Measurements from ENCODE around the gene MIGA2. TPM values are rescaled to one million over a fixed set of nuclear protein-coding genes. Genes with fewer than 3 reads are reported as not detected.

Gene MIGA2
- total and polyA plus RNA-seq, 9 of the 15 experiments (the other 6 are each of a cell fraction or from before 2014, with no cell fraction given) = 0.15 to 54.1 (median 18.0) TPM

DNA sequence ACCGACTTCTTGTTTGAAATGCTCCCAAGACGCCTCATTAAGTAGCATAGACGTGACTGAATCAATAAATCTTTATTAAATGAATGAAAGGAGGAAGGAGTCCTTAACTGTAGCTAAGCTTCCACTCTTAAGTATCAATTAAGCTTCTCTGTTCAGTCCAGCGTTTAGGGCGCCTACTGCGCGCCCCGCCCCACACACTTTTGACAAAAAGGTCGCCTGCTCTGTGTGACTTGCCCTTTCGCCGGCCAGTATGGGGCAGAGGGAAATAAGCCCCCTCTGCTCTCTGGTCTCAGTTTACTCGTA, 43.8 kb downstream of the MIGA2 start:
- CTCF ChIA-PET (ENCODE audit: low intra/inter-chr PET ratio) = no interaction called here
- TF ChIP-seq, protein P1, sequence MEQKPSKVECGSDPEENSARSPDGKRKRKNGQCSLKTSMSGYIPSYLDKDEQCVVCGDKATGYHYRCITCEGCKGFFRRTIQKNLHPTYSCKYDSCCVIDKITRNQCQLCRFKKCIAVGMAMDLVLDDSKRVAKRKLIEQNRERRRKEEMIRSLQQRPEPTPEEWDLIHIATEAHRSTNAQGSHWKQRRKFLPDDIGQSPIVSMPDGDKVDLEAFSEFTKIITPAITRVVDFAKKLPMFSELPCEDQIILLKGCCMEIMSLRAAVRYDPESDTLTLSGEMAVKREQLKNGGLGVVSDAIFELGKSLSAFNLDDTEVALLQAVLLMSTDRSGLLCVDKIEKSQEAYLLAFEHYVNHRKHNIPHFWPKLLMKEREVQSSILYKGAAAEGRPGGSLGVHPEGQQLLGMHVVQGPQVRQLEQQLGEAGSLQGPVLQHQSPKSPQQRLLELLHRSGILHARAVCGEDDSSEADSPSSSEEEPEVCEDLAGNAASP (IDR thresholded peaks at IDR 0.05) = no peak
- TF ChIP-seq SREBF1 (IDR thresholded peaks at IDR 0.05; ENCODE audit: borderline replicate concordance, low read depth, low read length) (no peak), CHD4 (IDR thresholded peaks at IDR 0.05; ENCODE audit: insufficient read depth, insufficient replicate concordance, low read depth, low read length, poor library complexity, severe bottlenecking) (peak; percentile 86), ZNF24 (IDR thresholded peaks at IDR 0.05) (0 out of 2 replicates have a peak, but pooled peaks have one; percentile 24), TRIM28 (IDR thresholded peaks at IDR 0.05) (0 out of 2 replicates have a peak, but pooled peaks have one; percentile 22), HDAC1 (IDR thresholded peaks at IDR 0.05) (peak in 1 of 2 experiments; percentile 41; a peak in 1 of 4 replicates), ZNF695 (CRISPR knock-in tag; IDR thresholded peaks at IDR 0.05) (no peak), PHB2 (IDR thresholded peaks at IDR 0.05; ENCODE audit: low read depth) (no peak), ZBTB7A (IDR thresholded peaks at IDR 0.05; ENCODE audit: borderline replicate concordance, control insufficient read depth, low read depth, low read length) (peak; percentile 31; the same call in 1 of the 2 replicates), PHF20 (IDR thresholded peaks at IDR 0.05; ENCODE audit: partially characterized antibody) (peak; percentile 44), DNMT1 (IDR thresholded peaks at IDR 0.05) (0 out of 2 replicates have a peak, but pooled peaks have one; percentile 72), HDAC2 (IDR thresholded peaks at IDR 0.05) (peak; percentile 92), SMARCA5 (IDR thresholded peaks at IDR 0.05) (peak; percentile 78), SMAD1 (IDR thresholded peaks at IDR 0.05; ENCODE audit: low read depth, low read length, partially characterized antibody) (no peak)
- TF ChIP-seq, protein P2, sequence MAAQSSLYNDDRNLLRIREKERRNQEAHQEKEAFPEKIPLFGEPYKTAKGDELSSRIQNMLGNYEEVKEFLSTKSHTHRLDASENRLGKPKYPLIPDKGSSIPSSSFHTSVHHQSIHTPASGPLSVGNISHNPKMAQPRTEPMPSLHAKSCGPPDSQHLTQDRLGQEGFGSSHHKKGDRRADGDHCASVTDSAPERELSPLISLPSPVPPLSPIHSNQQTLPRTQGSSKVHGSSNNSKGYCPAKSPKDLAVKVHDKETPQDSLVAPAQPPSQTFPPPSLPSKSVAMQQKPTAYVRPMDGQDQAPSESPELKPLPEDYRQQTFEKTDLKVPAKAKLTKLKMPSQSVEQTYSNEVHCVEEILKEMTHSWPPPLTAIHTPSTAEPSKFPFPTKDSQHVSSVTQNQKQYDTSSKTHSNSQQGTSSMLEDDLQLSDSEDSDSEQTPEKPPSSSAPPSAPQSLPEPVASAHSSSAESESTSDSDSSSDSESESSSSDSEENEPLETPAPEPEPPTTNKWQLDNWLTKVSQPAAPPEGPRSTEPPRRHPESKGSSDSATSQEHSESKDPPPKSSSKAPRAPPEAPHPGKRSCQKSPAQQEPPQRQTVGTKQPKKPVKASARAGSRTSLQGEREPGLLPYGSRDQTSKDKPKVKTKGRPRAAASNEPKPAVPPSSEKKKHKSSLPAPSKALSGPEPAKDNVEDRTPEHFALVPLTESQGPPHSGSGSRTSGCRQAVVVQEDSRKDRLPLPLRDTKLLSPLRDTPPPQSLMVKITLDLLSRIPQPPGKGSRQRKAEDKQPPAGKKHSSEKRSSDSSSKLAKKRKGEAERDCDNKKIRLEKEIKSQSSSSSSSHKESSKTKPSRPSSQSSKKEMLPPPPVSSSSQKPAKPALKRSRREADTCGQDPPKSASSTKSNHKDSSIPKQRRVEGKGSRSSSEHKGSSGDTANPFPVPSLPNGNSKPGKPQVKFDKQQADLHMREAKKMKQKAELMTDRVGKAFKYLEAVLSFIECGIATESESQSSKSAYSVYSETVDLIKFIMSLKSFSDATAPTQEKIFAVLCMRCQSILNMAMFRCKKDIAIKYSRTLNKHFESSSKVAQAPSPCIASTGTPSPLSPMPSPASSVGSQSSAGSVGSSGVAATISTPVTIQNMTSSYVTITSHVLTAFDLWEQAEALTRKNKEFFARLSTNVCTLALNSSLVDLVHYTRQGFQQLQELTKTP (IDR thresholded peaks at IDR 0.05; ENCODE audit: low read depth in 1 of 2, partially characterized antibody in 2 of 2) = peak in 1 of 2 experiments; percentile 36

More for the DNA sequence above, 43.8 kb downstream of the MIGA2 start:
- Histone ChIP-seq H3K9me3 (replicated peaks; ENCODE audit: control insufficient read depth, insufficient read depth, low read depth, low read length) (no peaks in the 10 kb centered on the region), H3K27me3 (ENCODE audit: control insufficient read depth in 2 of 2, insufficient read depth in 2 of 2, low read length in 2 of 2) (no peaks in the 10 kb centered on the region), H3K9ac (ENCODE audit: insufficient read depth in 1 of 2, low read depth in 2 of 2, low read length in 2 of 2) (peak overlapping the region; percentile 68 to 87), H3K4me1 (replicated peaks in 1 of 2; ENCODE audit: control insufficient read depth in 2 of 2, insufficient read depth in 2 of 2, low read length in 2 of 2) (peaks cover 4 to 48% of the 10 kb centered on the region in 2 experiments; a peak in 4 of 5 replicates), H3K4me3 (peak overlapping the region; percentile 67), H3K27ac (ENCODE audit: extremely low read depth, low read depth, low read length) (peak overlapping the region; percentile 68), H3K4me2 (ENCODE audit: insufficient read depth, low read length) (peak overlapping the region; percentile 87), H4K20me1 (replicated peaks; ENCODE audit: control insufficient read depth, insufficient read depth, low read length) (no peaks in the 10 kb centered on the region; the same call in 1 of the 2 replicates), H3K9me1 (ENCODE audit: control insufficient read depth, insufficient read depth, low read length) (no peaks in the 10 kb centered on the region), H2AFZ (ENCODE audit: low read depth, low read length) (peak overlapping the region; percentile 88), H3K79me2 (ENCODE audit: control insufficient read depth, insufficient read depth, low read length) (peaks cover 47% of the 10 kb centered on the region), H3K36me3 (ENCODE audit: control insufficient read depth, insufficient read depth, low read length) (peaks cover 30% of the 10 kb centered on the region; the same call in 2 of the 3 replicates)
- POLR2A ChIA-PET = interaction anchor here (0.6 to 2.2 kb wide), 11 partner anchors 7 to 1210 kb away, joined by 3 to 7 read pairs (median 3); no protein-coding TSS in a partner anchor
- in situ Hi-C loops (cut with MboI) (no loop called here), intact Hi-C loops (cut with micrococcal nuclease) (loop anchor here (5.0 kb wide), 1 partner anchor 43 kb away; the partner anchor contains the start of gene MIGA2)
- WGBS (ENCODE audit: insufficient coverage, low coverage, missing lambda C conversion rate) = 3% methylated on average over 11 of the region's 12 CpGs
- no peak for ATAC-seq
- FAIRE-seq = no peak
- TSS peak; percentile 91 for BruUV-seq (replicated peaks)
- DNase-seq (ENCODE audit: extremely low read depth in 1 of 4, low spot score in 3 of 4) = no peak
